GM12874 (cell line): ENCODE data around the gene FOXD4L6.
"Not testable (repeated sequence)": the region's sequence is repeated elsewhere in the genome, so short reads cannot be mapped to it uniquely, and the experiment has no call there.

Source experiments
- CTCF ChIP-seq: IDR thresholded peaks from 2 replicates; pipeline ENCODE4 v1.5.1; 2011; ENCODE audit warnings: low read depth, mild to moderate bottlenecking, control low read depth, low read length, moderate library complexity; ENCODE audit not compliant: insufficient read depth

FOXD4L6 gene

GRCh38 chr9:41128581-41128980 is at the start of gene FOXD4L6:
Gene FOXD4L6 (minus strand): TSS chr9:41128681. CDS start chr9:41128383, 298 bp downstream.
- not testable (repeated sequence) for TF ChIP-seq CTCF

- 0 out of 2 replicates have a peak, but pooled peaks have one; percentile 10 for TF ChIP-seq CTCF
Measured at GRCh38 chr9:41088450-41089059, 39.9 kb downstream of the FOXD4L6 start.
